IMR-90 (cell line): Measurements from ENCODE around the gene TDRD3. TPM values are rescaled to one million over a fixed set of nuclear protein-coding genes. Genes with fewer than 3 reads are reported as not detected.

ENCODE experiments used
- ATAC-seq: fragments of 200-7000 bp; cut with Tn5 transposase; 2 replicates; pipeline ENCODE4 v1.9.1; 2020; ENCODE audit warnings: low read depth, mild to moderate bottlenecking, moderate library complexity
- BruUV-seq: library from RNA; stranded (reverse); fragments of 400-500 nt; replicated peaks from 2 replicates; lab custom pipeline; 2021; lab: Mats Ljungman, UMichigan
- CTCF ChIA-PET: fragments of 300-600 bp; formaldehyde crosslinking; extraction: SDS; loops from one replicate; lab custom pipeline; 2021; ENCODE audit warnings: antibody characterized with exemption; lab: Yijun Ruan, JAX
- POLR2A ChIA-PET: fragments of 300-600 bp; sonication (Branson Sonifier 250); formaldehyde crosslinking; loops from one replicate; lab custom pipeline; 2022; ENCODE audit warnings: antibody characterized with exemption; ENCODE audit not compliant: unreplicated experiment; lab: Charles Lee
- DNase-seq: peaks from one replicate; pipeline ENCODE4 v3.0.0; 2013
- H2AFZ ChIP-seq: replicated peaks from 2 replicates; pipeline ENCODE3; 2013; ENCODE audit warnings: low read length, mild to moderate bottlenecking; ENCODE audit not compliant: poor library complexity
- H2AK5ac ChIP-seq: 2 replicates; pipeline ENCODE4 v1.6.1; 2013; ENCODE audit warnings: low read depth, low read length, inconsistent platforms
- H2AK9ac ChIP-seq: replicated peaks from 2 replicates; pipeline ENCODE3; 2013; ENCODE audit warnings: mild to moderate bottlenecking, low read depth, low read length, moderate library complexity; ENCODE audit not compliant: poor library complexity
- H2BK120ac ChIP-seq: 2 replicates; pipeline ENCODE4 v1.6.1; 2013; ENCODE audit warnings: low read depth, low read length, inconsistent platforms
- H2BK15ac ChIP-seq: 3 replicates; pipeline ENCODE4 v1.6.1; 2013; ENCODE audit warnings: low read depth, low read length, inconsistent platforms
- H2BK20ac ChIP-seq: 2 replicates; pipeline ENCODE4 v1.6.1; 2013; ENCODE audit warnings: low read depth, mild to moderate bottlenecking, inconsistent platforms, low read length, moderate library complexity
- H2BK5ac ChIP-seq: 2 replicates; pipeline ENCODE4 v1.6.1; 2013; ENCODE audit warnings: mild to moderate bottlenecking, low read depth, low read length, inconsistent platforms; ENCODE audit not compliant: poor library complexity, severe bottlenecking
- H3K14ac ChIP-seq: replicated peaks from 2 replicates; pipeline ENCODE4 v1.6.1; 2013; ENCODE audit warnings: low read depth, low read length, inconsistent platforms
- H3K18ac ChIP-seq: 2 replicates; pipeline ENCODE4 v1.6.1; 2013; ENCODE audit warnings: low read depth, low read length, control low read depth
- H3K23ac ChIP-seq: 2 replicates; pipeline ENCODE4 v1.6.1; 2013; ENCODE audit warnings: low read depth, low read length, inconsistent platforms
- H3K27ac ChIP-seq: 2 replicates; pipeline ENCODE4 v1.5.1; 2013; ENCODE audit warnings: mild to moderate bottlenecking, control low read depth, low read length; ENCODE audit not compliant: insufficient read depth
- H3K27me3 ChIP-seq: 2 replicates; pipeline ENCODE4 v1.6.1; 2013; ENCODE audit warnings: low read length; ENCODE audit not compliant: control insufficient read depth, insufficient read depth
- H3K36me3 ChIP-seq: 2 replicates; pipeline ENCODE4 v1.6.1; 2013; ENCODE audit warnings: low read length, mixed read lengths; ENCODE audit not compliant: control insufficient read depth, insufficient read depth
- H3K4ac ChIP-seq: 2 replicates; pipeline ENCODE4 v1.6.1; 2013; ENCODE audit warnings: low read depth, low read length, inconsistent platforms
- H3K4me1 ChIP-seq: 2 replicates; pipeline ENCODE4 v1.6.1; 2013; ENCODE audit warnings: low read length, mixed read lengths; ENCODE audit not compliant: control insufficient read depth, insufficient read depth
- H3K4me2 ChIP-seq: 2 replicates; pipeline ENCODE4 v1.6.1; 2013; ENCODE audit warnings: low read depth, mild to moderate bottlenecking, control low read depth, low read length, moderate library complexity
- H3K4me3 ChIP-seq: 2 replicates; pipeline ENCODE4 v1.5.1; 2013; ENCODE audit warnings: low read depth, mild to moderate bottlenecking, control low read depth, low read length, moderate library complexity; ENCODE audit not compliant: insufficient read depth
- H3K56ac ChIP-seq: 2 replicates; pipeline ENCODE4 v1.6.1; 2013; ENCODE audit warnings: low read length, inconsistent platforms; ENCODE audit not compliant: insufficient read depth; ENCODE audit errors: extremely low read depth
- H3K79me1 ChIP-seq, 2 experiments: 2 replicates each; pipeline ENCODE4 v1.6.1; 2013; ENCODE audit warnings: low read length in 2 of 2, inconsistent platforms in 1 of 2, low read depth in 1 of 2
- H3K9ac ChIP-seq: 2 replicates; pipeline ENCODE4 v1.6.1; 2013; ENCODE audit warnings: low read depth, low read length, control low read depth
- H3K9me1 ChIP-seq: 2 replicates; pipeline ENCODE4 v1.6.1; 2013; ENCODE audit warnings: low read length, inconsistent platforms; ENCODE audit not compliant: insufficient read depth
- H3K9me3 ChIP-seq: 2 replicates; pipeline ENCODE4 v1.6.1; 2013; ENCODE audit warnings: low read length; ENCODE audit not compliant: control insufficient read depth, insufficient read depth
- H4K20me1 ChIP-seq: 2 replicates; pipeline ENCODE4 v1.6.1; 2013; ENCODE audit warnings: low read length, inconsistent platforms; ENCODE audit not compliant: insufficient read depth
- H4K5ac ChIP-seq: 2 replicates; pipeline ENCODE4 v1.6.1; 2013; ENCODE audit warnings: mild to moderate bottlenecking, low read depth, low read length, control low read depth
- H4K8ac ChIP-seq, 2 experiments: 2 replicates each; pipeline ENCODE4 v1.6.1; 2013; ENCODE audit warnings: low read depth in 2 of 2, low read length in 2 of 2, control low read depth in 1 of 2, inconsistent platforms in 1 of 2
- H4K91ac ChIP-seq: 2 replicates; pipeline ENCODE4 v1.6.1; 2013; ENCODE audit warnings: low read depth, low read length, inconsistent platforms; ENCODE audit not compliant: insufficient read depth
- BHLHE40 ChIP-seq: fragments of 150-350 bp; IDR thresholded peaks from 2 replicates; pipeline ENCODE4 v1.6.1; 2016; ENCODE audit warnings: mild to moderate bottlenecking, low read depth, low read length
- MAZ ChIP-seq: IDR thresholded peaks from 2 replicates; pipeline ENCODE4 v1.6.1; 2012; ENCODE audit warnings: low read depth, mild to moderate bottlenecking, low read length, improper control_type of control experiment, moderate library complexity, borderline replicate concordance
- WGBS, 2 experiments: methylation state at CpG; one replicate each; pipeline versions ENCODE4 v1.1.5 to v1.1.7; 2013; ENCODE audit warnings: missing lambda C conversion rate in 2 of 2; ENCODE audit not compliant: insufficient read length in 1 of 2; ENCODE audit errors: extremely low coverage in 2 of 2; 5-methylcytosine and 5-hydroxymethylcytosine counted together
- dilution Hi-C: fragments of 300-500 bp; cut with HindIII; formaldehyde crosslinking; loops from one replicate; pipeline ENCODE4 v1.14.3; 2018; ENCODE audit warnings: low sequenced_read_pairs; ENCODE audit not compliant: unreplicated experiment
- in situ Hi-C: fragments of 300-500 bp; cut with MboI; formaldehyde crosslinking; loops from 3 replicates; pipeline ENCODE4 v1.14.3; 2019; ENCODE audit warnings: low sequenced_read_pairs, inconsistent platforms, mixed read lengths
- intact Hi-C: fragments of 100-400 bp; cut with micrococcal nuclease; formaldehyde crosslinking; loops from 2 replicates; pipeline ENCODE4 v1.10.0; 2022
- polyA plus RNA-seq, 3 experiments: library from polyadenylated mRNA; depleted of rRNA; stranded (reverse); fragments of >200 nt; gene quantifications; 2 replicates each; pipeline ENCODE4 v1.2.3, GENCODE V29; 2012; ENCODE audit warnings: low replicate concordance in 1 of 3
- total RNA-seq: library from RNA; depleted of rRNA; stranded (reverse); fragments of >200 nt; gene quantifications from 2 replicates; pipeline ENCODE4 v1.2.3, GENCODE V29; 2012

The TDRD3 gene
- total and polyA plus RNA-seq, 2 of the 4 experiments (the other 2 are of a cell fraction), result 3.9 to 12.0 TPM

DNA sequence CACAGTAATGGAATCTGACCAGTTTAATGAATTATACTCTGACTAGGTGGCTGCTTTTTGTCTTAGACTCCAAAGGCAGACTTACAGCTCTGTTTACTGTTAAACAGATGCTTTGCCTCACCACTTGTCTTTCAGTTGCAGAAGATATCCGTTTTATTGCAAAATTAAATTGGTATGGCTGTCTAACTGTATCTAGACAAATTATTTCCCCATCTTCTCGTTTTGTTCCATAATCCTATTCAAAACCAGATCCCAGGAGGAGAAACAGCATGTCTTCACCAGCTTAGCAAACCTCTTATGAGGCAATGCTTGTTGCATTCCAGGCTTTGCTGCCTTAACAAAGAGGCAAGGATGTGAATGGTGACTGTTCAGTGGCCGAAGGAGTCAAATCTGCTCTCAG lies 215.6 kb downstream of the TDRD3 start:
- Histone ChIP-seq H2AK9ac (no peak overlapping the region), H2BK15ac (no peak overlapping the region), H3K27me3 (peaks cover 3% of the 10 kb centered on the region; the same call in 1 of the 2 replicates), H4K8ac (no peak overlapping the region), H3K9ac (no peak overlapping the region), H4K20me1 (no peaks in the 10 kb centered on the region), H2BK120ac (no peak overlapping the region), H3K56ac (no peak overlapping the region), H3K79me1 (no peaks in the 10 kb centered on the region), H3K36me3 (no peaks in the 10 kb centered on the region), H4K91ac (no peak overlapping the region), H3K27ac (no peak overlapping the region), H3K14ac (no peak overlapping the region), H3K9me3 (no peaks in the 10 kb centered on the region), H3K18ac (no peak overlapping the region), H3K4me2 (no peak overlapping the region), H3K9me1 (no peaks in the 10 kb centered on the region), H4K5ac (no peak overlapping the region), H3K4me1 (no peaks in the 10 kb centered on the region), H2BK20ac (no peak overlapping the region), H2AFZ (no peak overlapping the region), H2BK5ac (no peak overlapping the region), H3K4ac (no peak overlapping the region), H3K4me3 (no peak overlapping the region), H2AK5ac (no peak overlapping the region), H3K23ac (no peak overlapping the region)
- CTCF ChIA-PET, result interaction anchor here (0.6 kb wide), 1 partner anchor 33 kb away, joined by 3 read pairs; no protein-coding TSS in a partner anchor
- intact Hi-C loops, result no loop called here
- in situ Hi-C loops, result loop anchor here (10.0 kb wide), 1 partner anchor 138 kb away; no protein-coding TSS in a partner anchor
- no TSS peak for BruUV-seq
- DNase-seq (no peak), ATAC-seq (no peak)
- POLR2A ChIA-PET, result no interaction called here
- no CpG with 5 or more reads among the region's 3 CpGs for WGBS, 2 experiments
- TF ChIP-seq MAZ (no peak), BHLHE40 (no peak)
- dilution Hi-C loops, result no loop called here
